Measurements from ENCODE around the gene BRF1. TPM values are rescaled to one million over a fixed set of nuclear protein-coding genes. Genes with fewer than 3 reads are reported as not detected.
A peak's percentile ranks its signal among the peaks of the same experiment; 100 is the strongest.
"Not testable (repeated sequence)": the region's sequence is repeated elsewhere in the genome, so short reads cannot be mapped to it uniquely, and the experiment has no call there.

The BRF1 gene
- total RNA-seq, 1 donor from 2014 or later: 16.9 TPM

GRCh38 chr14:105335735-105336476 lies 35.1 kb upstream of the BRF1 start:
- Mint-ChIP-seq H3K4me3 (no peak overlapping the region), H3K27ac (no peak overlapping the region), H3K9me3 (peaks cover 8% of the 10 kb centered on the region), H3K27me3 (ENCODE audit: insufficient read depth, low read depth) (no peaks in the 10 kb centered on the region), H3K4me1 (peaks cover 10% of the 10 kb centered on the region), H3K36me3 (peaks cover 3% of the 10 kb centered on the region)
- Histone ChIP-seq H3K27ac (no peak overlapping the region), H3K4me1 (peaks cover 3% of the 10 kb centered on the region), H2AFZ (replicated peaks) (no peak overlapping the region), H3K9me3 (ENCODE audit: low read depth) (no peaks in the 10 kb centered on the region), H3F3A (ENCODE audit: low read depth) (no peaks in the 10 kb centered on the region), H3K4me3 (no peak overlapping the region), H3K27me3 (no peaks in the 10 kb centered on the region), H3K4me2 (no peak overlapping the region), H3K9ac (no peak overlapping the region), H3K36me3 (no peaks in the 10 kb centered on the region), H4K20me1 (ENCODE audit: low read depth) (peaks cover 18% of the 10 kb centered on the region), H3K79me2 (ENCODE audit: low read depth) (no peaks in the 10 kb centered on the region)
- DNase-seq (ENCODE audit: low spot score): no peak
- TF ChIP-seq EZH2 (IDR thresholded peaks at IDR 0.05): no peak
- TF ChIP-seq CTCF (IDR thresholded peaks at IDR 0.05): no peak
- no peak for TF ChIP-seq EZH2phosphoT487 (IDR thresholded peaks at IDR 0.05)

GRCh38 chr14:105335231-105335542 lies 34.4 kb upstream of the BRF1 start:
- peaks cover 14% of the 10 kb centered on the region for H4K20me1 ChIP-seq (ENCODE audit: low read depth)
- not testable (repeated sequence) for H3K9me3 Mint-ChIP-seq; H3K4me2 ChIP-seq; H3K27ac ChIP-seq; H3K4me1 ChIP-seq; H3K27ac Mint-ChIP-seq; H3K9ac ChIP-seq; H3F3A ChIP-seq (ENCODE audit: low read depth); H3K4me3 Mint-ChIP-seq; H3K79me2 ChIP-seq (ENCODE audit: low read depth); H3K9me3 ChIP-seq (ENCODE audit: low read depth); H3K4me3 ChIP-seq; H2AFZ ChIP-seq (replicated peaks); H3K36me3 Mint-ChIP-seq; H3K27me3 Mint-ChIP-seq (ENCODE audit: insufficient read depth, low read depth); DNase-seq (ENCODE audit: low spot score); H3K27me3 ChIP-seq; H3K36me3 ChIP-seq
- peaks cover 14% of the 10 kb centered on the region for H3K4me1 Mint-ChIP-seq

GRCh38 chr14:105334383-105335230 lies 33.8 kb upstream of the BRF1 start:
- Histone ChIP-seq H3K9me3 (ENCODE audit: low read depth) (no peaks in the 10 kb centered on the region), H4K20me1 (ENCODE audit: low read depth) (peaks cover 15% of the 10 kb centered on the region), H3K79me2 (ENCODE audit: low read depth) (no peaks in the 10 kb centered on the region), H3K36me3 (no peaks in the 10 kb centered on the region), H3K27ac (no peak overlapping the region), H3K4me1 (no peaks in the 10 kb centered on the region), H3K27me3 (no peaks in the 10 kb centered on the region), H3K4me3 (no peak overlapping the region), H2AFZ (replicated peaks) (no peak overlapping the region), H3K4me2 (no peak overlapping the region), H3K9ac (no peak overlapping the region), H3F3A (ENCODE audit: low read depth) (no peaks in the 10 kb centered on the region)
- TF ChIP-seq EZH2 (IDR thresholded peaks at IDR 0.05) (no peak), CTCF (IDR thresholded peaks at IDR 0.05) (no peak), EZH2phosphoT487 (IDR thresholded peaks at IDR 0.05) (no peak)
- Mint-ChIP-seq H3K36me3 (peaks cover 3% of the 10 kb centered on the region), H3K27ac (peak overlapping the region; percentile 69), H3K9me3 (peaks cover 8% of the 10 kb centered on the region), H3K4me1 (peaks cover 16% of the 10 kb centered on the region), H3K27me3 (ENCODE audit: insufficient read depth, low read depth) (no peaks in the 10 kb centered on the region), H3K4me3 (no peak overlapping the region)
- DNase-seq (ENCODE audit: low spot score): no peak
